Cerebellar nuclear complex (tissue), 1 donor: ENCODE data around the gene SLC47A2.

ENCODE experiments used
- DNase-seq, 2 experiments: peaks; one replicate each; lab custom pipeline; 2025; lab: John Stamatoyannopoulos, UW

SLC47A2 gene

GRCh38 chr17:19726631-19727376 lies 10.4 kb upstream of the SLC47A2 start:
- DNase-seq, result no peak

GRCh38 chr17:19725486-19725885 lies 9.1 kb upstream of the SLC47A2 start:
- DNase-seq, result no peak

- no peak for DNase-seq
These were observed 8.4 kb upstream of the SLC47A2 start for GRCh38 chr17:19724501-19725420.

GRCh38 chr17:19723964-19724363 lies 7.6 kb upstream of the SLC47A2 start:
- no peak for DNase-seq

- no peak for DNase-seq
These were observed 4.4 kb upstream of the SLC47A2 start for GRCh38 chr17:19720631-19721426.

- no peak for DNase-seq
These were observed 3.8 kb upstream of the SLC47A2 start for GRCh38 chr17:19720210-19720475.

GRCh38 chr17:19719355-19720209 lies 3.2 kb upstream of the SLC47A2 start:
- DNase-seq, result no peak

- no peak for DNase-seq
These were observed 2.4 kb upstream of the SLC47A2 start for GRCh38 chr17:19718613-19719354.

GRCh38 chr17:19718041-19718612 lies 1.7 kb upstream of the SLC47A2 start:
- DNase-seq, result no peak

GRCh38 chr17:19717411-19717908 lies 1.1 kb upstream of the SLC47A2 start:
- DNase-seq, result no peak

- no peak for DNase-seq
These were observed 612 bp upstream of the SLC47A2 start for GRCh38 chr17:19717031-19717360.

- no peak for DNase-seq
These were observed 1.6 kb downstream of the SLC47A2 start for GRCh38 chr17:19714542-19715411.

- DNase-seq, result no peak
These were observed 2.5 kb downstream of the SLC47A2 start for GRCh38 chr17:19713901-19714361.

- no peak for DNase-seq
These were observed 2.9 kb downstream of the SLC47A2 start for GRCh38 chr17:19713462-19713861.

- no peak for DNase-seq
These were observed 3.9 kb downstream of the SLC47A2 start for GRCh38 chr17:19712436-19713004.

- no peak for DNase-seq
These were observed 6.5 kb downstream of the SLC47A2 start for GRCh38 chr17:19709841-19710240.

- DNase-seq, result no peak
These were observed 7.8 kb downstream of the SLC47A2 start for GRCh38 chr17:19708431-19709175.

- DNase-seq, result no peak
These were observed 8.6 kb downstream of the SLC47A2 start for GRCh38 chr17:19707728-19708221.
